ENCODE measurements around the gene CPEB2.
"Not testable (repeated sequence)": the region's sequence is repeated elsewhere in the genome, so short reads cannot be mapped to it uniquely, and the experiment has no call there.

Gene CPEB2

DNA sequence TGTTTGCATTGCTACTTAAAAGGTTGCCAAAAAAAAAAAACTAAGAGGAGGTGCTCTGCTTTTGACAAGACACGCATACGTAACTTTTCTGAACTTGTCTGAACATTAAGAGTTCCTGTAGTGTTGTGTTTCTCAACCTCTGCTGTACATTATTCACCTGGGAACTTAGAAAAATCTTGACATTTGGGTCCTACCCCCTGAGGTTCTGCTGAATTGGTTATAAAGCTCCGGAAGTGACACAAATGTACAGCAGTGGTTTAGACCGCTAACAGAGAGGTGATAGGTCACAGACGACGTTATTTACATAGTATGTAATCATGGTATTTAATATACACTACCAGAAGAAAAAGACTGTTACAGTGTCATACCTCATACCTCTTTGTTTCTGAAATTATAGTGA lies 61.1 kb downstream of the CPEB2 start:
- DNase-seq: no peak

DNA sequence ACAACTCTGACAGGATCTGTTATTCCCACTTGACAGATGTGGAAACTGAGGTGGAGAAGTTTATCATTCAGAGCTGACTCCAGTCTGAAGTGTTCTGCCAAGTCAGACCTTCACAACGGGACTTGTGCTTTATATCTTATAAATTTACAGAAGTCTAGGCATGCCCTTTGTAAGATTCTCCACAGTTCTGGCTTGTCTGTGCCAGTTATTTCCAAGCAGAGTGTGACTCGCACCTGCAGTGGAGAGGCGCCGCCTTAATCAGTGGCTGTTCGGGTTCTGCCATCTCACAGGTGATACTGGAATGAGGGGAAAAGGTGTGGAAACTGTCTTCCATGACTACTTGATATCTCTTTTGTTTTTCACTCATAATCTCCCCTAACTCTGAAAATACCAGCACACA lies 63.2 kb downstream of the CPEB2 start:
- no peak for DNase-seq

DNA sequence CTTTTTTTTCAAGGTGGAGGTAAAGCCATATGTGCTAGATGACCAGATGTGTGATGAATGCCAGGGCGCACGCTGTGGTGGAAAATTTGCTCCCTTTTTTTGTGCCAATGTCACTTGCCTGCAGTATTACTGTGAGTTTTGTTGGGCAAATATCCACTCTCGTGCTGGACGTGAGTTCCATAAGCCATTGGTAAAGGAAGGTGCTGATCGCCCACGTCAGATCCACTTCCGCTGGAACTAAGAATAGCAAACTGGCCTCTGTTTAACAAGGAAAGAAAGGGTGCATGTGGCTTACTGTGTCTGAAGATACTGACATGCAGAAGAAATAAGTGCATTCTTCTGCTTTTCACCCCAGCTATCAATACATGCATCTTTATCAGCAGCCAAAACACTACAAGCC lies 63.9 kb downstream of the CPEB2 start:
- no peak for DNase-seq

DNA sequence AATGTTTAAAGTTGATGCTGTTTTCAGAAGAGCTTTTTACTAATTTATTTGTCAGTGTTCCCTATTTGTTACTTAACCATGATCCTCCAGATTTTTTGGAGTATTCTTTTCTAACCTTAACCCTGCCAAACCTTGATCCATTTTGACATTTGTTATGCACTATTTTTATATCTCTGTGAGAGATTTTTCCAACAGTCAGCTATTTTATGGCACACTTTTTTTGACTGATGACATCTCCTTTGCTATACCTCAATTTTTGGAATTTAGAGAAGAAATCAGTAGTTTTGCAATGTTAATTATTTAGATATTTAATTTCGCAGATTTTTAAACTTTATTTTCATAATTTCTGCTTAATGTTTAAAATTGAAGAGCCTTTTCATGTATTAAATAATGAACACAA lies 66.0 kb downstream of the CPEB2 start:
- DNase-seq: no peak

DNA sequence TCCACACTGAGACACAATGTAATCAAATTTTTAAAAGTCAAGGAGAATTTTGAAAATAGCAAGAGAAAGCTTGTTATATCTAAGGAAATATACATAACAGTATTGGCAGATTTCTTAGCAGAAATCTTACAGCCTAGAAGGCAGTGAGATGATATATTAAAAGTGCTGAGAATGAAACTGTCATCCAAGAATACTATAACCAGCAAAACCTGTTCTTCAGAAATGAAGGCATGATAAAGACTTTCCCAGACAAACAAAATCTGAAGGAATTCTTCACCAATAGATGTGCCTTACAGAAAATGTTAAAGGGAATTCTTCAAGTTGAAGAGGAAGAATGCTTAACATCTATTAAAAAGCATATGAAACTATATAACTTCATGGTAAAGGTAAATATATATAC lies 73.6 kb downstream of the CPEB2 start:
- DNase-seq: no peak

DNA sequence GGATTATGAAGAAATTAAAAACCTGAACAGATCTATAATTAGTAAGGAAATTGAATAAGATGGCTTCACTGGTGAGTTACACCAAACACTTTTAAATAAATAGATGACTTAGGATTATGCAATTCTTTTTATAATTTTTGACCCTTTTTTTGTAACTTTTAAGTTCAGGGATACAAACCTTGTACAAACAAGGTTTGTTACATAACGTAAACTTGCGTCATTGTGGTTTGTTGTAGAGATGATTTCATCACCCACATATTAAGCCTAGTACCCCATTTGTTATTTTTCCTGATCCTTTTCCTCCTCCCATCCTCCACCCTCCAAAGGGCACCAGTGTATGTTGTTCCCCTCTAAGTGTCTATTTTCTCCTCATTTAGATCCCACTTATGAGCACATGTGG lies 75.7 kb downstream of the CPEB2 start:
- DNase-seq: no peak

DNA sequence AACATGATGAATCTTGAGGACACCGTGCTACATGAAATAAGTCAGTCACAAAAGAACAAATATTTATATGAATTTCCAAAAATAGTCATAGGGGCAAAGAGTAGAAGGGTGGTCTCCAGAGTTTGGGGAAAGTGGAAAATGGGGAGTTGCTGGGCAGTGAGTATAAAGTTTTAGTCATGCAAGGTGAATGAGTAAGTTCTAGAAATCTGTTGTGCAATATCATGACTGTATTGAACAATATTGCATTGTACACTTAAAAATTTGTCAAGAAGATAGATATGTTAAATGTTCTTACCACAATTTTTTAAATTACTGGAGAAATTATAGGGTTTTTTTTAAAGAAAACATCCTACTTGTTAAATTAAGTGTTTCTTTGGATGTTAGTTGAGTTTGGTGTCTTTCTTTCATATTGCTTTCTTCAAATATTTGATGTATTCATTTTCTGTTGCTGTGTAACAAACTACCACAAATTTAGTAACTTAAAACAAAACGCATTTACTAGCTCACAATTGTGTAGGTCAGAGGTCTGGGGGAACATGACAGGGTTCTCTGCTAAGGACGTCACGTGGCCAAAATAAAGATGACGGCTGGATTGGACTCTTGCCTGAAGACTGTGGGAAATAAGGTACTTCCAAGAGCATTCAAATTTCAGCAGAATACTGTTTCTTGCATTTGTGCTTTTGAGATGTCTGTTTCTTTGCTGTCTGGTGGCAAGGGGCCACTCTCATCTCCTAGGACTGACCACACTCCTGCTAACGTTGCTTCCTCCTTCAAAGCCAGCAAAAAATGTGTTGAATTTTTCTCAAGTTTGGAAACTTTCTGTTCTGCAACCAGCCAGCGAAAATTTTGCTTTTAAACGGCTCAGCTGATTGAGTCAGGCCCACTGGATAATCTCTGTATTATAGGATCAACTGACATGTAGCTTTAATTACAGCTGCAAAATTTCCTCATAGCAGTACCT lies 76.7 kb downstream of the CPEB2 start:
- DNase-seq: no peak

DNA sequence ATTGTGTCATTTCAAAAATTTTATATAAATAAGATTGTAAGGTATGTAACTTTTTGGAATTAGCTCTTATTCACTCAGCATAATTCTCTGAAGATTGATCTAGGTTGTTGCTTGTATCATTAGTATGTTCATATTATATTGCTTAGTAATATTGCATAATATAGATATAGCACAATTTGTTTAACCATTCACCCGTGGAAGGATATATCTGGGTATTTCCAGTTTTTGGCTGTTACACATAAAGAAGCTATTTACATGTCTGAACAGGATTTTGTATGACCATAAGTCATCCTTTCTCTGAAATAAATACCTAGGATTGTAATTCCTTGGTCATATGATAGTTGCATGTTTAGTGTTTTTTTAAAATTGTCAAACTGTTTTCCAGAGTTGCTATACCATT lies 82.5 kb downstream of the CPEB2 start:
- DNase-seq: no peak

DNA sequence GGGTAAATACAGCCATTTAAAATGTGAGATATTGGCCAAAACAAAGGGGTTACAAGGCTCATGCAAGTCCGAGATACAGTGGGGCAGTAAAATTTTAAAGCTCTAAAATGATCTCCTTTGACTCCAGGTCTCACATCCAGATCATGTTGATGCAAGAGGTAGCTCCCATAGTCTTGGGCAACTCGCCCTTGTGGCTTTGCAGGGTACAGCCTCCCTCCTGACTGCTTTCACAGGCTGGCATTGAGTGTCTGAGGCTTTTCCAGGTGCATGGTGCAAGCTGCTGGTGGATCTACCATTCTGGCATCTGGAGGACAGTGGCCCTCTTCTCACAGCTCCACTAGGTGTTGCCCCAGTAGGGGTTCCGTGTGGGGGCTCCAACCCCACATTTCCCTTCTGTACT lies 83.5 kb downstream of the CPEB2 start:
- not testable (repeated sequence) for DNase-seq

DNA sequence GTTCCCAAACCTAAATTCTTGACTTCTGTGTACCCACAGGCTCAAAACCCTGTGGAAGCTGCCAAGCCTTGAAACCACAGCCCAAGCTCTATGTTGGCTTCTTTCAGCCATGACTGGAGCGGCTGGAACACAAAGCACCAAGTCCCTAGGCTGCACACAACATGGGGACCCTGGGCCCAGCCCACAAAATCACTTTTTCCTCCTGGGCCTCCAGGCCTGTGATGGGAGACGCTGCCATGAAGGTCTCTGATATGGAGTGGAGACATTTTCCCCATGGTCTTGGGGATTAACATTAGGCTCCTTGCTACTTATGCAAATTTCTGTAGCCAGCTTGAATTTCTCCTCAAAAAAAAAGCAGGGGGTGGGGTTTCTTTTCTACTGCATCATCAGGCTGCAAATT lies 84.0 kb downstream of the CPEB2 start:
- not testable (repeated sequence) for DNase-seq

DNA sequence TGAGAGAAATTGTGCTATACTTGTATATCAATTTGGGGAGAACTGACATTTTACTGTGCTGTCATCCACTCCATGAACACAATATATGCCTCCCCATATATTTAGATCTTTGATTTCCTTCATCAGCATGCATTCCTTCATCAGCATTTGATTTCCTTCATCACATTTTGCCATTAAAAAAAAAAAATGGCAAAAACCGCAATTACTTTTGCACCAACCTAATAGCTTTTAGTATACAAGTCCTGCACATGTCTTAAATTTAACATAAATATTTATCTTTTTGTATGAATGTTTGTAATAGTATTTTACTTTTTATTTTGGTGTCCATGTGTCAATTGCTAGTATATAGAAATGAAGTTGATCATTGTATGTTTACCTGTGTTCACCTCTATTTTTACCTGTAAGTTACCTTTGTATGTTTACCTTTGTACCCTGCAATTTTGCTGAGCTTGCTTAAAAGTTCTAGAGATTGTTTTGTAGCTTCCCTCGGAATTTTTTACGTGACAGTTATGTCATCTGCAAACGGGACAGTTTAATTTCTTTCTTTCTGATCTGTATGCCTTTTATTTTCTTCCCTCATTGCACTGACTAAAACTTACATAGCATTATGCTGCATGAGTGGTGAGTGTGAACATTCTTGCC lies 86.2 kb downstream of the CPEB2 start:
- DNase-seq: no peak

DNA sequence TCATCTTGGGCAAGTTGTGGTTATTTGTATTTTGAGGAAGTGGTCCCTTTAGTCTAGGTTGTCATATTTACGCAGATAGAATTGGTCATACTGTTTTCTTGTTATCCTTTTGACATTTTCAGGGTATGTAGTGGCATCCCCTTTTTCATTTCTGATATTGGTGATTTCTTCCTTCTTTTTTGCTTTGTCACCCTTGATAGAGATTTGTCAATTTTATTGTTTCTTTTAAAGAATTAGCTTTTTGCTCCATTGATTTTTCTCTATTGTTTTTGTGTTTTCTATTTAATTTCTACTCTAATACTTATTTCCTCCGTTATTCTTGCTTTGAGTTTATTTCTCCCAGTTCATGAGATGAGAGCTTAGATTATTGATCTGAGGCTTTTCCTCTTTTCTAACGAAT lies 87.7 kb downstream of the CPEB2 start:
- DNase-seq: no peak

DNA sequence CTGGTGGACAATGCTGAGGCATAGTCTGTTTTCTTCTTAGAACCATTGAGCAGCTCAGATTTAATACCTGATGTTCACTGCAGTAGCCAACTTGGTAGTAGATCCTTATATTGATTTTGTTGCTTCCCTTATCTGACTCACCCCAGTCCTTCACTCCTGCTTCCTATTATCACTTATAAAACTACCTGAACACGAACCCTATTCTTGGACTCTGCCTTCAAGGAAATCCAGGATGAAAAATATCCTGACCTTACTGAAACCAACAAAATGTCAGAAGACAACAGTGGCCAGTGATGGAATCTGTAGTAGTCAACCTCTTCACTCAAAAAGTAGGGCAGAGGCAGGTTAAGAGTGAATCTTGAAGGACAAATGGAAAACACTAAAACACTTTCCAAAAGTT lies 98.1 kb downstream of the CPEB2 start:
- no peak for DNase-seq

DNA sequence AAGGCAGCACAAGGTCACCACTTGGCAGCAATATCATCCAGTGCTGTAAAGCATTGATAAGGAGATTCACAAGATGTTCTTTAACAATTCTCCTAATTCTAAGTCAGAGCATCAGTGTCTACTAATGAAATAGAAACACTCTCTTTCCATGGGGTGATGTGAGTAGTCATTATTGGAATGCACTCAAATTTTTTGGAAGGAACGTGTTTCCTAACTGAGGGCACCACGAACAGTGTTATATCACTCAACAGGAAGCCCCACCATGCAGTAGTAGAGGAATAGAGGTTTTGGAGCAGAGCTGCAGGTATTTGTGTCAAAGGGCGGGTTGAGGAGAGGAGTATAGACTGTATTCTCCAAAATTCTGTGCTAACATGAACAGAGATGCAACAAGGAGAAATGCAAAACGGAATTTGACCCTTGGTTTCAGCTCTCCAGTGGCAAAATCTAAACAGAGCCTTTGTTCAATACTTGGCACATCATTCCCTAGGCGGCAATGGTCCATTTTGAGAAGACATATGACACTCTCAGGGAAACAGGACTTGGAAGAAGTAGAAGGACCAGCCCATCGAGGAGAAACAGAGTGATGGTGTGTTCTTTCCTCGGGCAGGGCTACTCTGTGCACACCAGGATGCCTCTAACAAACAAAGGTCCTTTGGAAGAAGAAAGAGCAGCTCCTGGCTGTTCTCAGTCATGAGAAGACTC lies 98.9 kb downstream of the CPEB2 start:
- no peak for DNase-seq

DNA sequence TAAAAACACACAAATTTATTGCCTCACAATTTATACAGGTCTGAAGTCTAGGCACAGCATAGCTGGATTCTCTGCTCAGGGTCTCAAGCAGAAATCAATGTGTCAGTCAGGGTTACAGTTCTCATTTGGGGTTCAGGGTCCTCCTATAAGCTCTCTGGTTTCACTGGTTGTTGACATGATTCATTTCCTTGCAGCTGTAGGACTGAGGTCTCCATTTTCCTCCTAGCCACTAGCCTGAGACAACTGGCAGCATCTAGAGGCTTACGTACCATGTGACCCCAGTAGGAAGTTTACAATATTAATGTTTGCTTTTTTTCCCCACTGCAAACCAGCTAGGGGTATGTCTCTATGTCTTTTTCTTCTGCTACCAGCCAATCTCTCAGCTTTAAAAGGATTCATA lies 102.5 kb downstream of the CPEB2 start:
- no peak for DNase-seq

DNA sequence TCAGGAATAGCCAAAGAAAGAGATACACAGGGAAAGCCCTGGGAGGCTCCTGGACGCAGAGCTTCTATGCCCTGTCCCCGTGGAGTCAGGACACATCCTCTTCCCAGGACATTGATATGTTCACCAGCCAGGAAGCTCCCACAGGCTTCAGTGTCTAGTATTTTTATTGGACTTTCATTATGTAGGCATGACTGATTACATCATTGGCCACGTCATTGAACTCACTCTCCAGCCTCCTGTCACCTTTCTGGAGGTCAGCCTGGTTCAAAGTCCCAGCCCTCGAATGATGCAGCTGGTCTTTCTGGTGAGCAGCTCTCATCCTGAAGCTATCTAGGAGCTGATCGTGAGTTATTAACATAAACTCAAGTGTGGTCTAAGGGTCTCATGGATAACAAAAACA lies 104.1 kb downstream of the CPEB2 start:
- no peak for DNase-seq

DNA sequence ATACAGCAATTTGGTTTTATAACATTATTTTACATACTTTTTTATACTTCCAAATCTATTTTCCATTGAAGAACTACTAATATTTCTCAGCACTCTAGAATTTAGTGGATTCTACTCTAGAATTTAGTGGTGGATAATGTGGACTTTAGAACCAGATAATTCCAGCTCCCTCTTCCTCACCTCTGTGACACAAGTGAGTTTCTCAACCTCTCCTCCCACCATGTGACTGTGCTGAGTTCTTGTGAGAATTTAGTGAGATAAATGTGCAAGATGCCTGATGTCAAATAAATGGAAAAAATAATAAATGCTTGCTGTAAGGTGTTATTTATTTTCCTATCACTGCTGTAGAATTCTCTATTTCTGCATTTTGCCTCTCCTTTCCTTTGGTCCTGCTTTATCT lies 107.3 kb downstream of the CPEB2 start:
- DNase-seq: no peak

DNA sequence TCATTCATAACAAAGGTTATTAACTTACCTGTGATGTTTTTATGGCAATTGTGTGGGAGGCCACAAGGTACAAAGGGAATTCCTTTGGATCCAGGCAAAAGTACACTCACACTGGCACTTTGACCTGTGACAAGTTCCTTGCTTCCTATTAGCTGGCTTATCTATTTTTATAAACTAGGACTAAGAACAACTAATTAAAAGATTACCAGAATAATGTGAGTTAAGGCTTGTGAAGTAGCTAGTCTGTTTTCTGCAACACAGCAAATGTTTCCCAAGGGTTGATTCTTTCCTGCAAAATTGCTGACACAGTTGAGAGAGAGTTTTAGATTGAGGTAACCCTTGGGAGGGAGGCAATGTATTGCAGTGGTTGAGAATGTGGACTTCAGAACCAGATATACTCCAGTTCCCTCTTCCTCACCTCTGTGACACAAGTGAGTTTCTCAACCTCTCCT lies 107.9 kb downstream of the CPEB2 start:
- no peak for DNase-seq

DNA sequence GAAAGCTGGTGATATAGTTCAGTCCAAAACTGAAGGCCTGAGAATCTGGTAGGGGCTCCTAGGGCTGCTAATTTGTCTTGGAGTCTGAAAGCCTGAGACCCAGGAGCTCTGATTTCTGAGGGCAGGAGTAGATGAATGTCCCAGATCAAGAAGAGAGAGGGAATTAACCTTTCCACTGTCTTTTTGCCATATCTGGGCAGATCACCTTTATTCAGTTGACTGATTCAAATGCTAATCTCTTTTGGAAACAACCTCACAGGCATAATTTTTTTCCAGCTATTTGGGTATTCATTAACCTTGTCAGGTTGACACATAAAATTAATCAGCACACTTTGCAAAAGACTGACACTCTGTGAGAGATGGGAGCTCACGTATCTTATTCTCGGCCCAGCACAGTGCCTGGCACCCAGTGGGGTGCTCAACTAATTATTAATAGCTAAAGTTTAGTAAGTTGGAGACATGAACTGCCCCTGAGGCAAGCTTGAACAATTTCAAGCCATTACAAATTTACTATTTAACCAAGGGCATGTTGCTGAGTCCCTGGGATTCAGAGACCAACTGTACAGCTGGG lies 114.3 kb downstream of the CPEB2 start:
- no peak for DNase-seq

DNA sequence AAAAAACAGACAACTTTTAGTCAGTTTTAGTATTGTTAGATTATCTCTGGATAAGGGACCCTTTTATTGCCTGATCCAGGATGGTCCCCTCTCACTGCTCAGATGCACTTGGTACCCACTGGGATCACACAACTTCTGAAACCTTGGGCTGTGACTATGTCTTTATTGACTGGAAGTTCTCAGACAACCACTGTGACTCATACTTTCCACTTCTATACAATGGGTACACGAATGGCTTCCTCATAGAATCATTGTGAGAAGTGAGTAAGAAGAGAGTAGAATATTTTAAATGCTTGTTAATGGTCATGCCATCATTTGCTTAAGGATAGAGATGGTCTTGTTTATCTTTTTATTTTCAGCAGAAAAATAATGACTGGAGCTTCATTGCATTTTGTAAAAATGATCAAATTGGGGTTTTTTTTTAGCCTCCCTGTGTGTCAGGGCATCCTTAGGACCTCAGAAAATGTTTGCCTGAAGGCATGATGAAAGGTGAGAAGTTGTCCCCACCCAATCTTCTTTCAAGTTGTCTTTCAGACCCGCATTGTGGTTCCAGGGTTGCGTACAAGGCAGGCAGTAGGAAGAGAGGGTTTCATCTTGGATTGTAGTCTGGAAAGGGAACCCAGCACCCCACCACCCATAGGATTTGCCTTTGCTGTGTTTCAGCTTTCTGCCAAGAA lies 115.1 kb downstream of the CPEB2 start:
- no peak for DNase-seq

DNA sequence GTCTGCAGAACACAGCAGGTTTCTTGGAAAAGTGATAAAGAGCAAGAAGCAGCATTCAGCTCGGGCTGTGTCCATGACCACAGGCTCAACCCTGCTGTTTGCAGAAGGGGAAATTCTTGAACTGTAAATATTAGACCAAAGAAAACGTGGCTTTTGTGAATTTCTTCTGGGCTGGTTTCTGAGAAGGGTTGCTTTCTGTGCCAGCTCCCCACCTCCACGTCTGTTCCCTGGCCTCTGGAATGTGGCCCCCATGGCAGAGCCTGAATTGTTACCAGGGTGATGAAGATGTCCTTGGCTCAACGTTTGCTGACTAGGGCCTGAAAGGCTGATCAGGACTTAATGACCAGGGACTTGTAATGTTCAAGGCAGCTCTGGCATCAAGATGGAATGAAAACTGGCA lies 116.0 kb downstream of the CPEB2 start:
- DNase-seq: no peak
